Stomach (tissue), 9 donors: Measurements from ENCODE around the gene HRCT1. TPM values are rescaled to one million over a fixed set of nuclear protein-coding genes. Genes with fewer than 3 reads are reported as not detected.

Source experiments
- DNase-seq, 2 donors: peaks; one replicate each; pipeline versions ENCODE4 v3.0.0 to v3.0.0-alpha.2; 2013 to 2019
- H3K27ac ChIP-seq, 5 donors: fragments of 200-600 bp in 4 of 5; sonication (generic) in 4 of 5; one replicate each; pipeline ENCODE4 v1.5.1; 2013 to 2019; ENCODE audit warnings: mild to moderate bottlenecking in 1 of 5, moderate library complexity in 1 of 5
- H3K27me3 ChIP-seq, 3 donors: fragments of 200-600 bp; sonication (generic); one replicate each; pipeline ENCODE4 v1.5.1; 2017 to 2019; ENCODE audit warnings: mixed run types in 1 of 3
- H3K36me3 ChIP-seq, 4 donors: fragments of 200-600 bp; sonication (generic); 1 replicate in 3 of 4; 2 replicates in 1 of 4; pipeline ENCODE4 v1.5.1; 2016 to 2019
- H3K4me1 ChIP-seq, 4 donors: fragments of 200-600 bp; sonication (generic); one replicate each; pipeline ENCODE4 v1.5.1; 2016 to 2019
- H3K4me3 ChIP-seq, 4 donors: fragments of 200-600 bp; sonication (generic) in 3 of 4; one replicate each; pipeline ENCODE4 v1.5.1; 2016 to 2019; ENCODE audit warnings: mild to moderate bottlenecking in 1 of 4
- H3K9me3 ChIP-seq, 4 donors: fragments of 200-600 bp; sonication (generic); one replicate each; pipeline ENCODE4 v1.5.1; 2016 to 2019
- CTCF ChIP-seq, 7 experiments: fragments of 450-650 bp in 4 of 7; fragments of 200-600 bp in 3 of 7; sonication (generic) in 3 of 7; IDR thresholded peaks; one replicate each; pipeline ENCODE4 v1.5.1; 2016 to 2019; ENCODE audit warnings: antibody characterized with exemption in 7 of 7, control low read depth in 2 of 7, mild to moderate bottlenecking in 1 of 7
- EP300 ChIP-seq: sonication (generic); formaldehyde crosslinking; IDR thresholded peaks from one replicate; pipeline ENCODE4 v1.6.1; 2017; ENCODE audit warnings: antibody characterized with exemption
- POLR2A ChIP-seq, 4 donors: fragments of 450-650 bp; IDR thresholded peaks; one replicate each; pipeline ENCODE4 v1.6.1; 2016; ENCODE audit warnings: antibody characterized with exemption in 4 of 4, control low read depth in 2 of 4, mild to moderate bottlenecking in 1 of 4, moderate library complexity in 1 of 4
- POLR2AphosphoS5 ChIP-seq, 3 donors: sonication (generic); formaldehyde crosslinking; IDR thresholded peaks; one replicate each; pipeline ENCODE4 v1.6.1; 2016; ENCODE audit warnings: antibody characterized with exemption in 3 of 3
- WGBS, 5 donors: extraction: QIAGEN DNeasy Blood & Tissue Kit in 3 of 5; methylation state at CpG; one replicate each; pipeline versions ENCODE4 v1.1.5 to v1.1.7; 2013 to 2018; 5-methylcytosine and 5-hydroxymethylcytosine counted together
- intact Hi-C: fragments of 100-400 bp; cut with DNase I; formaldehyde crosslinking; loops from one replicate; pipeline ENCODE4 v1.15.1; 2023; ENCODE audit warnings: low total_unique reads
- polyA plus RNA-seq, 3 donors: library from polyadenylated mRNA; stranded (reverse); fragments of 200-250 nt; gene quantifications; one replicate each; pipeline ENCODE4 v1.2.3, GENCODE V29; 2013
- total RNA-seq, 5 donors: library from RNA; depleted of rRNA; stranded (reverse); fragments of >200 nt; gene quantifications; one replicate each; pipeline versions ENCODE4 v1.1.0 to v1.2.3, GENCODE V29; 2014 to 2016
- donor health status: healthy with polysubstance abuse.
- donor health status: Bipolar disorder and iron deficiency.
- donor health status: healthy.

HRCT1 gene
- total and polyA plus RNA-seq, 8 donors = 0.50 to 28.7 (median 5.3) TPM; not detected in 2

DNA sequence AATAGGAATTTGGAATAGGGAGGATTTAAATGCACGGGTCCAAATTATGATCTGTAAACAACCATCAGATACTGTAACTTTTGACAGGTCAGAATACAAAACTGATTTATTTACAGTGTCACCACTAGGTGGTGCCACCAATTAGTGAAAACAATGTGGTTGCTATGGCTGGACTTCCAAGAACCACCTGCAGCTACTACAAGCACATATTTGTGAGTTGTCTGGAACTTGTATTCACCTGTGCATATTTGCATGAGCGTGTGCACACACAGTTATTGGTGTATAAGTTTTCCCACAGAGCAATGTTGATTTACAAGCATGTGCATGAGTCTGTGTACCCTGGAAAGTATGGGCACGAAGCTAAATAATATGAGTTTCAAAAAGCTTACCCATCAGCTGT is 3.0 kb upstream of the HRCT1 start:
- 21 to 34% (median 23%) methylated on average over 3 of the region's 3 CpGs for WGBS, 5 donors
- TF ChIP-seq POLR2A (IDR thresholded peaks at IDR 0.05) (no peak), POLR2AphosphoS5 (IDR thresholded peaks at IDR 0.05) (peak in 1 of 3 donors; percentile 30), CTCF (IDR thresholded peaks at IDR 0.05) (peak in 5 of 7 experiments; percentile 26 to 77 (median 72))
- Histone ChIP-seq H3K27me3 (peaks cover 0 to 7% (median 0%) of the 10 kb centered on the region in 3 donors), H3K36me3 (no peaks in the 10 kb centered on the region), H3K4me1 (peaks cover 34 to 48% (median 37%) of the 10 kb centered on the region in 4 donors), H3K27ac (no peak overlapping the region), H3K4me3 (no peak overlapping the region), H3K9me3 (no peaks in the 10 kb centered on the region)
- intact Hi-C loops = no loop called here
- peak in 1 of 2 donors; percentile 86 for DNase-seq

- Histone ChIP-seq H3K36me3 (no peaks in the 10 kb centered on the region), H3K27me3 (peaks cover 0 to 7% (median 0%) of the 10 kb centered on the region in 3 donors), H3K9me3 (no peaks in the 10 kb centered on the region), H3K4me1 (peaks cover 47 to 61% (median 50%) of the 10 kb centered on the region in 4 donors), H3K27ac (peak overlapping the region in 2 of 5 donors; percentile 86 to 94), H3K4me3 (no peak overlapping the region)
- 72 to 84% (median 79%) methylated on average over 8 of the region's 8 CpGs for WGBS, 5 donors
- TF ChIP-seq CTCF (IDR thresholded peaks at IDR 0.05) (no peak), EP300 (no peak), POLR2A (IDR thresholded peaks at IDR 0.05) (no peak), POLR2AphosphoS5 (IDR thresholded peaks at IDR 0.05) (no peak)
- intact Hi-C loops = no loop called here
- no peak for DNase-seq
Measured at GRCh38 chr9:35904338-35904737, 1.7 kb upstream of the HRCT1 start.

DNA sequence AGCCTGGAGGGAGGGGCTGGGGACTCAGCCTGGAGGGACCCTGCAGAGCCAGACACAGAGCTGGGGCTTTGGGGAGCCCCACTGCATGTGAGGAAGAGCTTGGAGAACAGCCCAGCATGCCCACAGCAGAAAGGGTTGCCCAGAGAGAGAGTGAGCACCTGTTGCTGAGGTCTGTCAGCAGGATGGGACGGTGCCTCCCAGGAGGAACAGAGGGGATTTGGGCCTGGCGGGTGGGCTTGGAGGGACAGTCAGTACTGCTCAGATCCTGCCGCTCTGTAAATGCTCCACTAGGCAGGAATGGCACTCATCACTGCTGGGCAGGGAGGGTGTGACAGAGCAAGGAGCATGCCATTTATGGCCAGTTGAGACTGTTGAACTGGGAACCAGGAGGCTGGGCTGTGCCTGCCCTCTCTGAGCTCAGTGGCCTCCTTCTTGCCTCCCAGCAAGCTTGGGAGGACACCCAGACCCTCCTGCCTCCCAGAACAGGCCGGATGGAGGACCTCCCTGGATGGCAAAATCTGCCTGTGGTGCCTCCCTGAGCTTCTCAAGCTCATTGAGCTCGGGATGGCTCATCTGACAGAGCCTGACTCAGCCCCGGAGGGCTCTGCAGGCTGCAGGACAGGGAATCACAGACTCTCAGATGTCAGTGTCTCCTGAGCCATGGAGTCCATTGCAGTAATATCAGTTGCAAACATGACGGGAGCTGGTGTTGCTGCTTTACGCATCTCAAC is 786 bp upstream of the HRCT1 start:
- 69 to 82% (median 71%) methylated on average over 4 to 8 of the region's 8 CpGs for WGBS, 5 donors
- intact Hi-C loops = loop anchor here (5.0 kb wide), 1 partner anchor 42 kb away; no protein-coding TSS in a partner anchor
- TF ChIP-seq EP300 (no peak), POLR2AphosphoS5 (IDR thresholded peaks at IDR 0.05) (no peak), POLR2A (IDR thresholded peaks at IDR 0.05) (no peak), CTCF (IDR thresholded peaks at IDR 0.05) (no peak)
- H3K9me3 ChIP-seq = no peaks in the 10 kb centered on the region
- no peaks in the 10 kb centered on the region for H3K36me3 ChIP-seq
- no peak for DNase-seq
- H3K27ac ChIP-seq = peak overlapping the region; percentile 11 to 94 (median 89)
- H3K27me3 ChIP-seq = peaks cover 0 to 7% (median 0%) of the 10 kb centered on the region in 3 donors
- H3K4me1 ChIP-seq = peaks cover 55 to 70% (median 59%) of the 10 kb centered on the region in 4 donors
- no peak overlapping the region for H3K4me3 ChIP-seq

DNA sequence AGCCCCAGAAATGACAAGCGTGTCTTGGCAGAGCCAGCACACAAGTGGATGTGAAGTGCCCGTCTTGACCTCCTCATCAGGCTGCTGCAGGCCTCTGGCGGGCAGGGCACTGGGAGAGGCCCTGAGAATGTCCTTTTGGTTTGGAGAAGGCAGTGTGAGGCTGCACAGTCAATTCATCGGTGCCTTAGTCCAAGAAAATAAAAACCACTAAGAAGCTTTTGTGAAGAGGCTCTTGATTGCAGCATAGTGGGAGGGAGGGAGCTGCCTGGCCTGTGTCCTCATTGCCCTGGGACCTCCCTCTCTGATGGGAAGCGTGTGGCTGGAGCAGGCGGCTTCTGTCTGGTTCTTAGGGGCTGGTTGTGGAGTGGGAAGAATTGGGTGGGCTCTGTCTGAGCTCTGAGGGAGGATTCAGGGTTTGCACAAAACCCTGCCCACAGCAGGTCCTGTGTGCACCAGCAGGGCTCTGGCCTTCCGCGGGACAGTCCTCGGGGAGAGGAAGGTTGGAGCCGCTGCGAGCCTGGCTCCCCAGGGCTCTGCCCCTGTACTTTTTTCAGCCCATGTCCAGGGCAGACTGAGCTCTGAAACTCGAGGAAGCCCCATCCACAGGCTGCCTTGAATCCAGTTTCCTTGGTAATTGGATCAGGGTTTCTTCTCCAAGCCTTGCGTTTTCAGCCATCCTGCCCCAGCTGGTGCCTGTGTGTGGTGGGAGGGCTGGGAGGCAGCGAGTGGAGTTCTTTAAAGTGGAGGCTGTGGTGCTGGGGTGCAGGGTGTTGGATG is 1.1 kb downstream of the HRCT1 start:
- peaks cover 66 to 87% (median 72%) of the 10 kb centered on the region in 4 donors for H3K4me1 ChIP-seq
- H3K9me3 ChIP-seq = no peaks in the 10 kb centered on the region
- TF ChIP-seq POLR2A (IDR thresholded peaks at IDR 0.05) = no peak
- no peak for TF ChIP-seq EP300
- peak in 2 of 3 donors; percentile 6 to 49 for TF ChIP-seq POLR2AphosphoS5 (IDR thresholded peaks at IDR 0.05)
- TF ChIP-seq CTCF (IDR thresholded peaks at IDR 0.05) = no peak
- no peaks in the 10 kb centered on the region for H3K36me3 ChIP-seq
- peak overlapping the region in 2 of 4 donors; percentile 17 to 23 for H3K4me3 ChIP-seq
- no peaks in the 10 kb centered on the region for H3K27me3 ChIP-seq
- DNase-seq = peak in 1 of 2 donors; percentile 82
- H3K27ac ChIP-seq = peak overlapping the region; percentile 73 to 94 (median 89)
- intact Hi-C loops = loop anchor here (5.0 kb wide), 1 partner anchor 40 kb away; no protein-coding TSS in a partner anchor
- WGBS, 5 donors = 47 to 69% (median 57%) methylated on average over 12 to 14 of the region's 14 CpGs
